ENCODE measurements around the gene DACH1.

Gene DACH1

DNA sequence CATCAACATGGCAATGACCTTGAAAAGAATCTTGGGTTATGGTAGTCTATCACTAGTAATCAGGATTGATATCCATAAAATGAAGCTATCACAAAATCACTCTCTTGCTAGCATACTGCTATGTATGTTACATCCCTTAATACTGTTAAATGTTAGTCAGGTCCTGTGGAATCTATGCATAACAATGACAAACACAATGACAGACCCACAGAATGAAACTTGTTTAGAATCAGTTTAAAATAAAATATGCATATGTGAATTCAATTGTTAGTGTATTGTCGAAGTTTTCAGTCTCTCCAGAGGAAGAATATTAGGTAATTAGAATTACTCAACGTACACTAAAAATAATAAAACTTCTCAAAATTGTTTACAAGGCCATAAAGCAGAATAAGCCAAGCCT lies 137.6 kb downstream of the DACH1 start:
- no peak overlapping the region for H3K4me3 ChIP-seq (ENCODE audit: control insufficient read depth, low read depth, low read length)
- TF ChIP-seq, protein P1, sequence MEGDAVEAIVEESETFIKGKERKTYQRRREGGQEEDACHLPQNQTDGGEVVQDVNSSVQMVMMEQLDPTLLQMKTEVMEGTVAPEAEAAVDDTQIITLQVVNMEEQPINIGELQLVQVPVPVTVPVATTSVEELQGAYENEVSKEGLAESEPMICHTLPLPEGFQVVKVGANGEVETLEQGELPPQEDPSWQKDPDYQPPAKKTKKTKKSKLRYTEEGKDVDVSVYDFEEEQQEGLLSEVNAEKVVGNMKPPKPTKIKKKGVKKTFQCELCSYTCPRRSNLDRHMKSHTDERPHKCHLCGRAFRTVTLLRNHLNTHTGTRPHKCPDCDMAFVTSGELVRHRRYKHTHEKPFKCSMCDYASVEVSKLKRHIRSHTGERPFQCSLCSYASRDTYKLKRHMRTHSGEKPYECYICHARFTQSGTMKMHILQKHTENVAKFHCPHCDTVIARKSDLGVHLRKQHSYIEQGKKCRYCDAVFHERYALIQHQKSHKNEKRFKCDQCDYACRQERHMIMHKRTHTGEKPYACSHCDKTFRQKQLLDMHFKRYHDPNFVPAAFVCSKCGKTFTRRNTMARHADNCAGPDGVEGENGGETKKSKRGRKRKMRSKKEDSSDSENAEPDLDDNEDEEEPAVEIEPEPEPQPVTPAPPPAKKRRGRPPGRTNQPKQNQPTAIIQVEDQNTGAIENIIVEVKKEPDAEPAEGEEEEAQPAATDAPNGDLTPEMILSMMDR (conservative IDR thresholded peaks at IDR 0.05; ENCODE audit: control insufficient read depth, insufficient read depth, low read depth, low read length), result no peak
- DNase-seq (ENCODE audit: low read depth), result no peak

- DNase-seq (ENCODE audit: low read depth), result no peak
- H3K4me3 ChIP-seq (ENCODE audit: control insufficient read depth, low read depth, low read length), result no peak overlapping the region
Observed at GRCh38 chr13:71727662-71728061, 139.3 kb downstream of the DACH1 start.

DNA sequence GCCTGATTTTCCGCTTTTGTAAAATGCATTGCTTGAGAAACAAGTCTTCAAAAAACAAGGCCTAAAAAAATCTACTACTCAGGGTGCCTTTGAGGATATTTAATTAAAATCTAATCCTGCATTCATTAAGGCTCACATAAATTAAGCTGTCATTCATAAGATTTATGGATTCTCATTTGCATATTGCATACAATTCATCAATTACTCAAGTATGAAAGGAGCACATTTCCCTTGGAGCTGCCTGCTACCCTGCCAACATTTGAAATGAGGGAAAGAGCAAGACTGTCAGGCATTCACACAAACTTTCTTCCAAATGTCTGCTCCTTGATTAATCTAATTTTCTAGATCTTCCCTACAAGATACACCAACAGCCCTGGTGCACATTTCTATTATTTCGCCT lies 140.0 kb downstream of the DACH1 start:
- H3K4me3 ChIP-seq (ENCODE audit: control insufficient read depth, low read depth, low read length), result no peak overlapping the region
- TF ChIP-seq, protein P1 (conservative IDR thresholded peaks at IDR 0.05; ENCODE audit: control insufficient read depth, insufficient read depth, low read depth, low read length), result no peak
- DNase-seq (ENCODE audit: low read depth), result no peak

More at GRCh38 chr13:71727662-71728061, 139.3 kb downstream of the DACH1 start:
- TF ChIP-seq, protein P1 (conservative IDR thresholded peaks at IDR 0.05; ENCODE audit: control insufficient read depth, insufficient read depth, low read depth, low read length), result no peak

GRCh38 chr13:71722206-71722605 lies 144.8 kb downstream of the DACH1 start:
- H3K4me3 ChIP-seq (ENCODE audit: control insufficient read depth, low read depth, low read length), result no peak overlapping the region
- DNase-seq (ENCODE audit: low read depth), result no peak
- TF ChIP-seq, protein P1 (conservative IDR thresholded peaks at IDR 0.05; ENCODE audit: control insufficient read depth, insufficient read depth, low read depth, low read length), result no peak

GRCh38 chr13:71721104-71721503 lies 145.9 kb downstream of the DACH1 start:
- TF ChIP-seq, protein P1 (conservative IDR thresholded peaks at IDR 0.05; ENCODE audit: control insufficient read depth, insufficient read depth, low read depth, low read length), result no peak
- no peak overlapping the region for H3K4me3 ChIP-seq (ENCODE audit: control insufficient read depth, low read depth, low read length)
- no peak for DNase-seq (ENCODE audit: low read depth)

DNA sequence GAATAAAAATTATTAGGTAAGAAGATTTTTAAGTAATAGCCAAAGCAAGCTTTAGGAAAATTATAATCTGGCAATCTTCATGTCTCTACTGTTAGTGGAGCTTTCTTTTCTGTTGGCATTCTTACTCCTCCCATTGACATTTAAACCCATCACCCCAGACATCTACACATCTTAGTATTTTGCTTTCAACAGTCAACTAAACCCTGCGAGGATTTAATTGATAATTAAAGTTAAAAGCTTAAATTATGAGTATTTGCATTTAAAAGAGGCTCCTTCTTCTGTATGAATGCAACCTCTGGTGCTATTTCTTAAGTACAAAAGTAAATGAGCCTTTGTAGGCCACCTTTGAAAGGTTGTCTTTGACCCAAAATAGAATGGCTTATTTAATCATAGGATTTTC lies 148.1 kb downstream of the DACH1 start:
- DNase-seq (ENCODE audit: low read depth), result no peak
- no peak overlapping the region for H3K4me3 ChIP-seq (ENCODE audit: control insufficient read depth, low read depth, low read length)
- TF ChIP-seq, protein P1 (conservative IDR thresholded peaks at IDR 0.05; ENCODE audit: control insufficient read depth, insufficient read depth, low read depth, low read length), result no peak

GRCh38 chr13:71714802-71715375 lies 152.1 kb downstream of the DACH1 start:
- no peak for DNase-seq (ENCODE audit: low read depth)
- TF ChIP-seq, protein P1 (conservative IDR thresholded peaks at IDR 0.05; ENCODE audit: control insufficient read depth, insufficient read depth, low read depth, low read length), result no peak
- H3K4me3 ChIP-seq (ENCODE audit: control insufficient read depth, low read depth, low read length), result no peak overlapping the region
